ENCODE results near the gene SLA2.
"Not testable (repeated sequence)": the region's sequence is repeated elsewhere in the genome, so short reads cannot be mapped to it uniquely, and the experiment has no call there.

Gene SLA2, protein sequence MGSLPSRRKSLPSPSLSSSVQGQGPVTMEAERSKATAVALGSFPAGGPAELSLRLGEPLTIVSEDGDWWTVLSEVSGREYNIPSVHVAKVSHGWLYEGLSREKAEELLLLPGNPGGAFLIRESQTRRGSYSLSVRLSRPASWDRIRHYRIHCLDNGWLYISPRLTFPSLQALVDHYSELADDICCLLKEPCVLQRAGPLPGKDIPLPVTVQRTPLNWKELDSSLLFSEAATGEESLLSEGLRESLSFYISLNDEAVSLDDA

DNA sequence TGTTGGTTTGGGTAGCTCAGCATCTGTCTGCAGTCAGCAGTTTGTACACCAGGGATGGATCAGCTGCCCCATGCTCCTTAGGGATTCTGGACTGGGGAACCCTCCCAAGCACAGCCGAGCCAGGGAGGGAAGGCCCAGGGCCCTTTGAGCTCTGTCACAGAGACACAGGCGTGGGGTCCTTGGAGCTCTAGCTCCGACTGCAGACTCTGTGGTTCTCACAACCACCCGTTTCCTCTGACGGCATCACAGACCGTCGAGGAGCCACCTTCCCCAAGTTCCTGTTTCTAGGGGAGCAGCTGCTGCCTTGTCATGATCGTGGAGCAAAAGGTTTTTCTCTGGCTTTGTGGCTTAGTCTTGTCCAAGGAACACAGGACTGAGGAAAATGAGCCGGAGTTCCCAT lies at the start of gene SLA2:
SLA2 (minus strand) TSS at position 199 of the 400 bp plus-strand sequence. CDS start 4,861 bp downstream, outside the sequence.
- no peak for DNase-seq (ENCODE audit: low spot score)

DNA sequence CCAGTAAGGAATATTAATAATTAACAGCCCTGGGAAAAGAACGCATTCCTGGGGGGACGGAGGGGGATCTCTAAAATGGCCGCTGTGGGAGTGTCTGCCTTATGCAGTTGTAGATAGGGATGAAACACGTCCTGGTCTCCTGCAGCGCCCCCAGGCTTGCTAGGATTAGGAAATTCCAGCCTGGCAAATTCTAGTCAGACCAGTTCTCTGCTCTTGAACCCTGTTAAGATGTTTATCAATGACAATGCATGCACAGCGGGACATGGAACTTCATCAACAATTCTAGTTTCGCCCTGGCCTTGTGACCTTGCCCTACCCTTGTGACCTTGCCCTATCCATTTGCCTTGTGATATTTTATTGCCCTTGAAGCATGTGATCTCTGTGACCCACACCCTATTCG lies 49.5 kb upstream of the SLA2 start:
- DNase-seq (ENCODE audit: low spot score), result not testable (repeated sequence)

DNA sequence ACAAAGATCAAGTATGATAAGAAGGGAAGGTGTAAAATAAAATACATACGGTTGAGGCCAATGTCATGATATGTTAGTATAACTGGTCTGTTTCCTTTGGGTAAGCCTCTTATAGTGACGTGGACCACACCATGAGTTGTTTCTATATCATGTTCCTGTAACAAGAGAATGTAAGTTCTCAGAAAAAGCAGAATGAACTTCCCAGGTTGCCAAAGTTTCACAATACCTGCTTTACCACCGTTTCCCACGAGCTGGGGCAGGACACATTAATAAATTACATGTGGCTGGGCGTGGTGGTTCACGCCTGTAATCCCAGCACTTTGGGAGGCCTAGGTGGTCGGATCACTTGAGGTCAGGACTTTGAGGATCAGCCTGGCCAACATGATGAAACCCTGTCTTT lies 42.6 kb upstream of the SLA2 start:
- DNase-seq (ENCODE audit: low spot score), result no peak

DNA sequence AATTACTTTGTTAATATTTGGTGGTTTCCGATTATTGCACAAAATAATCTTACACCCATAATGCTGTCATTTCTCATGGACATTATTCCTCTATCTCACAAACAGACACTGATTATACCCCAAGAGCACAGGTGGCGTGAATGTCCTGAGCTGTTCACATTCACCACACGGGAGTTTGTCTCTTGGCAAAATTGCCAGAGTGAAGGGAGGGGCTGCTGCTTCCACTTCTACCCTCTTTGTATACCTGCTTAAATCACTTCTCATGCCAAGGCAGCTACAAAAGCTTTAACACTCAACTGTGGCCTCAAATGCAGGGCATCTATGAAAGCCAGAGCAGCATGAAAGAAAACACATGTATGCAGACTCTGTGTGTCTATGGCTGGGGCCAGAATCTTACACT lies 41.9 kb upstream of the SLA2 start:
- DNase-seq (ENCODE audit: low spot score), result no peak

DNA sequence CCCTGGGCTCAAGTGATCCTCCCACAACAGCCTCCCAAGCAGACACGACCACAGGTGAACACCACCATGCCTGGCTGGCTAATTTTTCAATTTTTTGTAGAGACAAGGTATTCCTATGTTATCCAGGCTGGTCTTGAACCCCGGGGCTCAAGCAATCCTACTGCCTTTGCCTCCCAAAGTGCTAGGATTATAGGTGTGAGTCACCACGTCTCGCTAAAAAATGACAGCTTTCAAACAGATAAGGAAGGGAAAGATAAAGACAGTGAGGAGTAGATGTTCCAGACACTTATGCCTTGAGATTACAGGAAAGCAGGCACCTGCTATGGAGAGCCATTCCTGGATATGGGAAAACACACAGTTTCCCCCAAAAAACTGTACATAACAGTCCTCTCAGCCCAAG lies 40.9 kb upstream of the SLA2 start:
- DNase-seq (ENCODE audit: low spot score), result no peak

DNA sequence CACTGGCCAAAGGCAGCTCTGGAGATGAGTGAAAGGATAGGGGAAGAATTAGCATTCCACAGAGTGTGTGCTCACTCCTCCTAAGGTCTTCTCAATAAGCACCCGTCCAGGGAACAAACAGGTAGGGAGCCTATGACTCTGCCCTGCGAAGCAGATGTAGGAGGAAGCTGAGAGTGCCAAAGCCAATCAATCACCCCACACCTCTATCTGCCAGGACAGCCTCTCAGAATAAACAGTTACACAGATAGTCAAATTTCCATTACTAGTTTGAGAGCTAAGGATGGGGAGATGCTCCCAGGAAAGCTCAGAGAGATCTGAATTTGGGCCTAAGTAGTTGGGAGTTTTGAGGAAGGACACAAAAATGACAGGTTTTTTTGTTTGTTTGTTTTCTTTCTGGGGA lies 40.5 kb upstream of the SLA2 start:
- no peak for DNase-seq (ENCODE audit: low spot score)

DNA sequence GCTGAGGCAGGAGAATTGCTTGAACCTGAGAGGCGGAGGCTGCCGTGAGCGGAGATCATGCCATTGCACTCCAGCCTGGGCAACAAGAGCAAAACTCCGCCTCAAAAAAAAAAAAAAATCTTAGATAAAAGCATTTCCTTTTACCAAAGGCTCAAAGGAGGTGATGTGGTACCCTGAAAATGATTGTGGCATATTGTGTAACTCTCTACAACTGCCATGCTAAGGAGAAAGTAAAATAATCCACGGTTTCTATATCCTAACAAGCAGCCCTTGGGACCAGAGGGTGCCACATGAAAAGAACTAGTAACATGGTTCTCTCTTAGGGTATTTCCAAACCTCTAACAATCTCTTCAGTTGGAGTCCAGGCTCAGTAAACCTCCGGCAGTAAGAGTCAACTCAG lies 38.8 kb upstream of the SLA2 start:
- DNase-seq (ENCODE audit: low spot score), result no peak

DNA sequence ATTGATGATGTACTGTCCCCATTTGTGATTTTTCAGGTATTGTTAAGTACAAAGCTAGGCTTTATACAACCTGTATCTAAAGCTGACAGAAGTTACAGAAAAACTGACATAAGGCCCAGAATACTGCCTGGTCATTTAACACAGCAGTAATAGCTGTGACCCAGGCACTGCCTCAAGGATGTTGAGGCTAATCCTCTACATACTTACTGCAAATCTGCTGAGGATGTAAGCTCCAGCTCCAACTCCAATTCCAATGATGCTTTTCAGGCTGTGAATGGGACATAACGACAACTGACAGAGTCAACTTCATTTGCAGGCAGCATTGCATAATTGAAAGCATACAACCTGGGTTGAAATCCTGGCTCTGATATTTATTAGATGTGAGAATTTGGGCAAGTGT lies 36.3 kb upstream of the SLA2 start:
- no peak for DNase-seq (ENCODE audit: low spot score)

DNA sequence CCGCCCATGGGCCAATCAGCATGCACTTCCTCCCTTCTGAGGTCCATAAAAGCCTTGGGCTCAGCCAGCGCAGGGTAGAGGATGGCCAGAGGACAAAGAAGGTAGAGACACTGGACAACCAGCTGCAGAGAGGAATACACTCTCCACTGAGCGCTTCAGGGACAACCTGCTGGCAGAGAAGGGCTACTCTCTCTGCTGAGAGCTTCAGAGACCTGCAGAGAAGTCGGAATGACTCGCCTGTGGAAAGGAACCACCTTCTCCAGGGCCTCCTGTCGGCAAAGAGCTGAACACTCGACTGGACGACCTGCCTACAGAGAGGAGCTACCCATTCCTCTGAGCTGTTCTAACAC lies 31.4 kb upstream of the SLA2 start:
- DNase-seq (ENCODE audit: low spot score), result no peak

DNA sequence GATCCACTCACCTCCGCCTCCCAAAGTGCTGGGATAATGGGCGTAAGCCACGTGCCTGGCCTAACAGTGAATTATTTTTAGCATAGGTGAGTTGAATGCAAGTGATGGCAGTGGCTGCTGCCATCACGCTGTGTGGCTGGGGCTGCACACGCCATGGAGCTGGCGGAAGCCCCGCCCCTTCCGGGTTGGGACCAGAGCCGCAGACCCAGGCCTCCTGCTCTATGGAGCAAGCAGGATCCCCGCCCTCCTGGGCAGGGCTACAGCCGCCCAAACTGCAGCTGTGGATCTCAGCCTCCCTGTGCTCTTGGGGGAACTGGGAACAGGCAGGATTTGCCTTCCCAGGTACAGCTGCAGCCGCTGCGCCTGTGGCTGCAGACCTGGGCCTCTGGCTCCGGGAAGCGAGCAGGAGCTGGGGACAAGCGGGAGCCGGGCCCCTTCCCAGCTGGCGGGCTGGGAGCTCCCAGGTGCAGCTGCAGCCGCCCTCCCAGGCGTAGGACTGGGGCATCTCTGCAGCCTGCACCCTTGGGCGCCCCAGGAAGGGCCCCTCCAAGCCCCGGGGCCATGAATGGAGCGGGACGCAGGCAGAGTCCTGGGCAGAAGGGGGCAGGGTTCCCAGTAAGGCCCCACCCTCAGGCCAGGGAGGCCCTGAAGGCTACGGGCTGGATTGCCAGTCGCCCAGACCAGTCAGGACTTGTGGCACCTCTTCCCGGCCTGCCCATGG lies 30.9 kb upstream of the SLA2 start:
- peak; percentile 75 for DNase-seq (ENCODE audit: low spot score)

DNA sequence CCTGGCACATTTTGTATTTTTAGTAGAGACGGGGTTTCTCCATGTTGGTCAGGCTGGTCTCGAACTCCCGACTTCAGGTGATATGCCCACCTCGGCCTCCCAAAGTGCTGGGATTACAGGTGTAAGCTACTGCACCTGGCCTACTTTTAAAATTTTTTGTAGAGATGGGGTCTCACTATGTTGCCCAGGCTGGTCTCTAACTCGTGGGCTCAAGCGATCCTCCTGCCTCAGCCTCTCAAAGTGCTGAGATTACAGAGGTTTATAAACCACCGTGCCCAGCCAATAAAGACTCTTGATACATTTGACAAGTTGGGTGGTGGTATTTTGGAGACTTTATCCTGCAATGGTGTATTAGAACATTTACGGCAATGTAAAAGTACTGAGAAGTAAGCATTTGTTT lies 29.5 kb upstream of the SLA2 start:
- DNase-seq (ENCODE audit: low spot score), result not testable (repeated sequence)

DNA sequence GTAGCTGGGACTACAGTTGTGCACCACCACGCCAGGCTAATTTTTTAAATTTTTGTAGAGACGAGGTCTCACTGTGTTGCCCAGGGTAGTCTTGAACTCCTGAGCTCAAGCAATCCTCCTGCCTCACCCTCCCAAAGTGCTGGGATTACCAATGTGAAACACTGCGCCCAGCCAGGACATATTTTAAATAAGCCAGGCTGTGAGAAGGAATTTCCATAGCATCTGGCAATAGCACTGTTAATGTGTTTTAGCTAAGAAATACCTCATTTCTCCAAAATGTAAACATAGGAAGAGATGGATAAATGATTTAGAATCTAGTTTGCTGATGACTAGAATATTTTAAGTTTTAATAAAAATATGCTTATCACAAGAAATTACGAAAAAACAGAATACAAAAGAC lies 27.0 kb upstream of the SLA2 start:
- no peak for DNase-seq (ENCODE audit: low spot score)

DNA sequence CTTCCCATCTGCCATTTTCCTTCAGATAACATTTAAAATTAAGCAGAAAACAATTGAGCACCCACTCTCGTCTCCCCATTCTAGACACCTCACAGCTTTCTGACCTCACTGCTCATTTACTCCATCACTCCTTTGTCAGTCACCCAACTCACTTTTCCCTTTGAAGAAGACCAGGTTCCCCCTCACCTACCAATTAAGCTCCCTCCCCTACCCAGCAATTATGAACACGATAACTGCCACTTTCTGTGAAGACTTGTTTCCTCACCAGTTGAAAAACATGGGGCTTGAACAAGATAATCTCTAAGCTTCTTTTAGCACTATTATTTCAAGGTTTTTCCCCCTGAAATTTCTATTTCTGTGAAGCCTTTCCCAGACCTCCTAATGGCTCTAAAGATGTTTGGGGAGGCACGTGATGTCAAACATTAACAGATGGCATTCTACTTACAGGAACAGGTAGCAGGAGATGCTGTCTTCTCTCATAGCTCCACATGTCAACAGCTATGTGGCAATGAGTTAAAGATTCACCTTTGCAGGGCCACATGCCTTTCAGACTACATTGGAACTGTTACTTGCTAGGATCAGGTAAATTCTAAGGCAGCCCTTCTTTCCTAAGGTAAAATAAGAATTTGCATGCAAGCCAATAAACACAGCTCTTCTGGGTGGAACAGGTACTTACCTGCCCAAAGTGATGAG lies 24.8 kb upstream of the SLA2 start:
- no peak for DNase-seq (ENCODE audit: low spot score)

DNA sequence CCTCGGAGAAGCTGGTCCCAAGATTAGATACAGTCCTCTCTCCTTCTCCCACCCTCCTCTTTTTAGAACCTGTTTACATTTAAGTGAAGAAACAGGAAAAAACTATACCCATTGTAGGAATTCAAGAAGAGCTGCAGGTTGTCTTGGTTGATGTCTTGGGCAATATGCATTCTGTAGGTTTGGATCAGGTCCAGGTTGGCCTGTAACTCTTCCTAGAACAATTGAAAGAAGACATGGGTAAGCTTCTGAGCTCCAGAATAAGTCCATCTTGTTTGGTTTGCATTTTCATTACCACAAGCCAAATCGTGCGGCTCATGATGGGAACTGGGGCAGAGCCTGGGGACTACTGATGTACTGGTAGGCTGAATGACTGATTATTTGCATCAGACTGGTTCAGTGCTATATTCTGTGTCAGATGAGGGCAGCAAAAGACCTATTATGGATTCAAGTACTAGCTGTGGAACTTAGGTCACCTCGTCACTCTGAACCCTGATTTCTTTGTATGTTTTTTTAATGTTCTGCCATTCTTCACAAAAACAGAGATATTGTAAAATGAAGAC lies 20.3 kb upstream of the SLA2 start:
- DNase-seq (ENCODE audit: low spot score), result no peak

DNA sequence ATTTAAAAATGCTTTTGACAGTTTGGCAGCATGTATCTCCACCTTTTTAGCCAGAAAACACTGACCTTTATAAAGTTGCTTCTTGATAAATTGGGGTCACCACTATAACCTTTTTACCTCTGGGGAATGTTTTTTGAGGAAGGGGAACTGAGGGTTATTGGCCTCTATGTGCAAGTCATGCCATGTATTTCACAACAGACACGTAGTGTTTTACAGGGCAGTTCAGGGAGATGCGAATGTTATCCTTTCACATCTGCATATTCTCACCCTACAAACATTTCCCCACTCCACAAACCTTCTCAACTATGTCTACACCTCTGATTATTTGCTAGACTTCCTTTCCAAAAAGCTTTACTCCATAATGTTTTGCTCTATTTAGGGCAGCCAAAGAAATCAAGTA lies 17.0 kb upstream of the SLA2 start:
- DNase-seq (ENCODE audit: low spot score), result no peak

DNA sequence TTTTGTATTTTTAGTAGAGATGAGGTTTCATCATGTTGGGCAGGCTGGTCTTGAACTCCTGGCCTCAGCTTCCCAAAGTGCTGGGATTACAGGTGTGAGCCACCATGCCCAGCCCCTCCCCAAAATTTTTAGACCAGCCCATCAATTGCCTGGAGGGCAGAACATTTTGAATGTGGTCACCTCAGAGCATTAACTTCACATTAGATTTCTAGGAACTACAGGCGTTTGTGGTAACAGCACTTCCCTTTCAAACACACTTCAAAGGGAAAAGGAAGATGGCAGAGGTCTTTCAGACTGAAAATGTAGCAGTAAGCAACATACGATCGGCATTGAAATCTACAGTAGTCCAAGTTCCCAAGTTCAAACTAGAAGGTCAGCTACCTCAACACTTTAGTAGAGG lies 12.3 kb upstream of the SLA2 start:
- DNase-seq (ENCODE audit: low spot score), result no peak

DNA sequence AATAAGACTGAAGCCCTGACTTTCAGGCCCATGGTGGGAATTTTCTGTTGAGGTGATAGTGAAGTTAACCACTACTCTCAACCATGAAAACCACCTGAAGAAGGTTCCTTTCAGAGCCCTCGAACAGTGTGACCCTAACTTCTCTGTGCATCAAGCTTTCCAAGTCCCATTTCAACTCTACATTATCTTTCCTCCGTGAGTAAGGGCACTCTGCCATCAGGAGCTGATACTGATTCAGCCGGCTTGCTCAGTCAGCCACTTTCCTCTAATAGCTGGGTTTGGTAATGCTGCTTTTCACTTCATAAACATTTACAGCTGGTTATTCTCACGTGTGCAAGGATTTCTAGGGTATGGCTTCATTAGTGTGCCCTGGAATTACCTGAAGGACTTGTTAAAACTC lies 10.7 kb upstream of the SLA2 start:
- DNase-seq (ENCODE audit: low spot score), result no peak

DNA sequence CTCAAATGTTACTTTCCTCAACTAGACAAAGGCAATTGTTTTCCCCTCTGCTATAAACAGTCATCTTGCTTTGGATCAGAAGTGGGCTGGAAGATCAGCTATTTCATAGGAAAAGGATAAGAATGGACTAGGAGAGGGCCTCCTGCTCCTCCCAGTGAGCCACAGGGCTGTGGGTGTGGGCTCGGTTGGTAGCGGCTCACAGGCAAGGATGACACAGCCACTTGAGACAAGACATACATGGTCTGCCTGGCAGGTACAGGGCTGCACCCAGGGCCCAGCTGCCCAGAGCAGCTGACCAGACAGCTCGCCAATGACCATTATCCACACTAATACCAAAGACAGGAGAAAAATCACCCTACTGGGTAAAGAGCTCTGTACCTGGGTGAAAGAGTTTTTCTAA lies 9.0 kb upstream of the SLA2 start:
- no peak for DNase-seq (ENCODE audit: low spot score)

DNA sequence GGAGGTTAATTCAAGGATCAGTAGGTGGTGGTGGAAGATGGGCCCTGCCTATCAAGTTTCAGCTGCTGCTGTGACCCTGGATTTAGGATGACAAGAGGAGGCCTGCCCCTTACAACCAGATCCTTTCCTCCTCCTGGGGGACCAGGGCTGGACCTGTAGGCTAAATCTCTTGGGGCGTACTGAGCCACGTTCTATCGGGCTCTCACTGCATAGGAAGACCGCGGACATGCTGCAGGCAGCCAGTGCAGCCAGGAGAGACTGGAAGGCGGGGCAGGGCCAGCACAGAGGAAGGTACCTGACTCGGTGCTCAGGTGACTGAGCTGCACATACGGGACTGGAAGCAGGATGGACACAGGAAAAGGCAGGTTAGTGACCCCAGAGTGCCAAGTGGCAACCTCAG lies 8.5 kb upstream of the SLA2 start:
- no peak for DNase-seq (ENCODE audit: low spot score)

DNA sequence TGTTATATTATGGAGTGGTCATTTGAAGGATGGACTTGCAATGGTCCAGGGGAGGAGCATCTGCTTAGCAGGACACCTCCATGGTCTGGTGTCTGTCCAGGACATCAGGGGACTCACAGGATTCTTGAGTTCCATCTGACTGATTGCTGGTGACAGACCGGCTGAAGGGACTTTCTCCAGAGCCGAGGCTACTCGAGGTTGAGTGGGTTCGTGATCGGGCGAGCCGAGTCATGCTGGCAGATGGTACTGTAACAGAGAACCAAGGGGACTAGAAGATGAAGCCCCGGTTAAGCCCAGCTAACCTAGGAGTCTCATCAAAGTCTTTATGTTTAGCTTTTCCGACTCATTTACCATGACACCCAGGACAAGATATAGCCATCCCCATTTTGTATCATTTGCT lies 7.5 kb upstream of the SLA2 start:
- DNase-seq (ENCODE audit: low spot score), result no peak

DNA sequence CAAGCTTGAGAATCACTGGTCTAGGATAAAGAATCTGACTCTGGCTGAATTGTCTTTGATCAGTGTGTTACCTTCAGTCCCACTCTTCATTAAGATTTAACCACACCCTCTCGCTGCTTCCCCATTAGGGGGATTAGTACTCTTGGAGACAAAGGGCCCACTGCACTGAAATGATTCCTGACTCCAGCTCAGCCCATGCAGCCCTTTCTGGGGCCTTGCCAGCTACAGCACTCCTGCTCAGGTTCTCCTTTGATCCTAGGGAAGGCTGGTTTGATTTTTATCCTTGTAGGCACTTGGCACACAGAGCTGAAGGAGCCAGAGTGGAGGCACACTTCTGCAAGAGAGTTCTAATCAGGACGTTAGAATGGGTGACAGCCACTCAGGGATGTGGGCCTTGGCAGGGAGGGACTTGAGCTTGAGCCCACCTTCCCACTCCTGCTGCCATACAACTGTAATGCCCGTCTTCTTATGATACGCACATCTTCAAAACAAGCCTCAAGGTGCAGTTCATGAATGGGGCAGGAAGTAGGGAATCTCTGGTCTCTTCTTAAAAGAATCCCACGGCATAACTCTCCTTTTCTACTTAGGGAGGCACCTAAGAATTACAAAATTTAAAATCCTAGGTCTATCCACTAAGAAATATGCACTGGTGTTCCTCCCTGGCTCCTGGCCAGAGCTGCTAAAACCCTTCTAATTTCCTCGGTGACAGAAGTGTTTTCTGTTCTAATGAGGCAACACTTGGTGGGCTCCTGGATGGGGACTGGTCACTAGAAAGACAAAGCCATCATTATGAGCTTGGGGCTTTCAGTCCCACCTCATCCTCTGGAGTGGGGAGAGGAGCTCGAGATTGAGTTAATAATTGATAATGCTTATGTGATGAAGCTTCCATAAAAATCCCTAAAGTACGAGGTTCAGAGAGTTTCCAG lies 1.5 kb upstream of the SLA2 start:
- DNase-seq (ENCODE audit: low spot score), result peak; percentile 26

DNA sequence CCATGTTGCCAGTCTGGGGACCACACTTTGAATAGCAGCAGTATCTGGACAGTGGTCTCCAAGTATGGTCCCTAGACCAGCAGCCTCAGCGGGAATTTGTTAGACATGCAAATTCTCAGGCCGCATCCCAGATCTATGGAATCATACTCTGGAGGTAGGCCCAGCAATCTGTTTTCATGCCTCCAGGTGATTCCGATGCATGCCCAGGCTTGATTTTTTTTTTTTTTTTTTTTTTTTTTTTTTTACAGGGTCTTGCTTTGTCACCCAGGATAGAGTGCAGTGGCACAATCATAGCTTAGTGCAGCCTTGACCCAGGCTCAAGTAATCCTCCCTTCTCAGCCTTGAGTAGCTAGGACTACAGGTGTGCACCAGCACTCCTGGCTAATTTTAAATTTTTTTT lies 682 bp upstream of the SLA2 start:
- no peak for DNase-seq (ENCODE audit: low spot score)

All from iPS-NIHi11 (cell line).